Memory B cell (primary cell): ENCODE data around the gene RAVER2.
A peak's percentile ranks its signal among the peaks of the same experiment; 100 is the strongest.
"Not testable (repeated sequence)": the region's sequence is repeated elsewhere in the genome, so short reads cannot be mapped to it uniquely, and the experiment has no call there.

Experiments used
- ATAC-seq: fragments of 150-1000 bp; cut with Tn5 transposase; 2 replicates; pipeline ENCODE4 v1.10.0; 2021; ENCODE audit warnings: low read depth, mild to moderate bottlenecking, moderate library complexity
- DNase-seq, 2 donors: peaks; one replicate each; pipeline ENCODE4 v3.0.0; 2022; ENCODE audit warnings: low spot score in 2 of 2
- H3K27ac Mint-ChIP-seq: one replicate; pipeline ENCODE4 v1.8.0; 2022; ENCODE audit warnings: mild to moderate bottlenecking, moderate library complexity, mixed read lengths
- H3K27me3 Mint-ChIP-seq: one replicate; pipeline ENCODE4 v1.8.0; 2022; ENCODE audit warnings: mixed read lengths
- H3K36me3 Mint-ChIP-seq: one replicate; pipeline ENCODE4 v1.8.0; 2022; ENCODE audit warnings: mild to moderate bottlenecking, mixed read lengths
- H3K4me1 Mint-ChIP-seq: one replicate; pipeline ENCODE4 v1.8.0; 2022; ENCODE audit warnings: mixed read lengths
- H3K4me3 Mint-ChIP-seq: one replicate; pipeline ENCODE4 v1.8.0; 2022; ENCODE audit warnings: mild to moderate bottlenecking, moderate library complexity, mixed read lengths
- H3K9me3 Mint-ChIP-seq: one replicate; pipeline ENCODE4 v1.8.0; 2022; ENCODE audit warnings: mixed read lengths

The RAVER2 gene

DNA sequence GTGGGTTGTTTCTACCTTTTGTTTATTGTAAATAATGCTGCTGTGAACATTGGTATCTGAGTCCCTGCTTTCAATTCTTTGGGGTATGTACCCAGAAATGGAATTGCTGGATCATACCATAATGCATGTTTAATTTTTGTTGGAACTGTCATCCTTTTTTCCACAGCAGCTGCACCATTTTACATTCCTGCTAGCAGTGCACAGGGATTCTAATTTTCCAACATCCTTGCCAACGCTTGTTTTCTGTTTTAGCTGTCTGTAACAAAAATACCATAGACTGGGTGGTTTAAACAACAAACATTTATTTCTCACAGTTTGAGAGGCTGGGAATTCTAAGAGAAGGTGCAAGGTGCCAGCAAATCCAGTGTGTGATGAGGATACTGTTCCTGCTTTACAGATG is 65.1 kb downstream of the RAVER2 start:
- no peak for DNase-seq
- H3K4me3 Mint-ChIP-seq, result no peak overlapping the region
- no peaks in the 10 kb centered on the region for H3K9me3 Mint-ChIP-seq
- H3K27ac Mint-ChIP-seq, result no peak overlapping the region
- H3K27me3 Mint-ChIP-seq, result no peaks in the 10 kb centered on the region
- no peaks in the 10 kb centered on the region for H3K36me3 Mint-ChIP-seq
- ATAC-seq, result no peak
- H3K4me1 Mint-ChIP-seq, result no peaks in the 10 kb centered on the region

DNA sequence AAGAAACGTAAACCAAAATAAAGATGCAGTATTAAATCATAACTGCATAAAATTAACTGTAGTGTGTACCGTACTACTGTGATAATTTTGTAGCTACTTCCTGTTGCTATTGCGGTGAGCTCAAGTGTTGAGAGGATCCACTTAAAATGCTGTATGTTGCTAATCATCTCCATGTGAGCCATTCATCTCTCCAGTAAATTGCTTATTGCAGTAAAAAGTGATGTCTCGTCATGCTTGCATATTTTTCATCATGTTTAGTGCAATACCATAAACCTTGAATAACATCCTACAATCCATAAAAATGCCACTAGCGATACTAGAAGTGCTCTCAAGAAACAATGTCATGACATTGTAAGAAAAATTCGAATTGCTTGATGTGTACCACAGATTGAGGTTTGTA is 66.3 kb downstream of the RAVER2 start:
- Mint-ChIP-seq H3K36me3 (peaks cover under 1% of the 10 kb centered on the region), H3K4me3 (no peak overlapping the region)
- ATAC-seq, result no peak

DNA sequence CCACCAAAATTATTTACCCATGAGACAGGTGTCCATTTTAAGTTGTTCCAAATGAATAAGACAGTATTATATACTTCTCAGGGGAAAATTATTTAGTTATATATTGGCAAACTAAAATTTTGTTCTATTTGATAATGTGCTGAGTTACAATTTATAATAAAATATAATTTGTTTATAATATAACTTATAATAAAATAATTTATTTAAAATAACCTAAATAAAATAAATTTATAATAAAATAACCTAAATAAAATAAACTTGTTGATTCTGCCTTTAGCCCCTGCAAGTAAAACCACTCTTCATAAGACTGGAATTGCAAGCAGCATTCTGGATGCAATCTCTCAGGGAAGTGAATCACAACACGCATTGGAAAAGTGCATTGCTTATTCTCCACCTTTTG is 69.6 kb downstream of the RAVER2 start:
- H3K4me1 Mint-ChIP-seq, result no peaks in the 10 kb centered on the region

More for the DNA sequence above, 66.3 kb downstream of the RAVER2 start:
- no peak overlapping the region for H3K27ac Mint-ChIP-seq
- no peak for DNase-seq
- H3K4me1 Mint-ChIP-seq, result no peaks in the 10 kb centered on the region
- no peaks in the 10 kb centered on the region for H3K9me3 Mint-ChIP-seq
- H3K27me3 Mint-ChIP-seq, result no peaks in the 10 kb centered on the region

DNA sequence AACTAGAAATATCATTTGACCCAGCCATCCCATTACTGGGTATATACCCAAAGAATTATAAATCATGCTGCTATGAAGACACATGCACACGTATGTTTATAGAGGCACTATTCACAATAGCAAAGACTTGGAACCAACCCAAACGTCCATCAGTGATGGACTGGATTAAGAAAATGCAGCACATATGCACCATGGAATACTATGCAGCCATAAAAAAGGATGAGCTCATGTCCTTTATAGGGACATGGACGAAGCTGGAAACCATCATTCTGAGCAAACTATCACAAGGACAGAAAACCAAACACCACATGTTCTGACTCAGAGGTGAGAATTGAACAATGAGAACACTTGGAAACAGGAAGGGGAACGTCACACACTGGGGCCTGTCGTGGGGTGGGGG is 72.5 kb downstream of the RAVER2 start:
- DNase-seq, H3K27ac Mint-ChIP-seq, H3K36me3 Mint-ChIP-seq, H3K9me3 Mint-ChIP-seq, ATAC-seq, H3K4me3 Mint-ChIP-seq, H3K27me3 Mint-ChIP-seq, H3K4me1 Mint-ChIP-seq: not testable (repeated sequence)

More for the DNA sequence above, 69.6 kb downstream of the RAVER2 start:
- H3K9me3 Mint-ChIP-seq, result no peaks in the 10 kb centered on the region
- H3K4me3 Mint-ChIP-seq, result no peak overlapping the region
- peaks cover 7% of the 10 kb centered on the region for H3K36me3 Mint-ChIP-seq
- H3K27ac Mint-ChIP-seq, result no peak overlapping the region
- peaks cover 2% of the 10 kb centered on the region for H3K27me3 Mint-ChIP-seq
- ATAC-seq (no peak), DNase-seq (no peak)

- not testable (repeated sequence) for H3K4me1 Mint-ChIP-seq, H3K9me3 Mint-ChIP-seq, ATAC-seq, H3K36me3 Mint-ChIP-seq, DNase-seq, H3K27me3 Mint-ChIP-seq, H3K27ac Mint-ChIP-seq, H3K4me3 Mint-ChIP-seq
Observed at GRCh38 chr1:64820572-64820971, 75.7 kb downstream of the RAVER2 start.

- Mint-ChIP-seq H3K9me3 (no peaks in the 10 kb centered on the region), H3K27ac (no peak overlapping the region), H3K4me1 (peaks cover 14% of the 10 kb centered on the region), H3K27me3 (no peaks in the 10 kb centered on the region), H3K4me3 (no peak overlapping the region), H3K36me3 (no peaks in the 10 kb centered on the region)
- no peak for DNase-seq
- no peak for ATAC-seq
Observed at GRCh38 chr1:64822621-64823020, 77.7 kb downstream of the RAVER2 start.

- Mint-ChIP-seq H3K27me3 (no peaks in the 10 kb centered on the region), H3K36me3 (no peaks in the 10 kb centered on the region), H3K4me1 (peaks cover 25% of the 10 kb centered on the region), H3K9me3 (no peaks in the 10 kb centered on the region), H3K27ac (peak overlapping the region; percentile 67), H3K4me3 (peak overlapping the region; percentile 15)
- ATAC-seq, result peak; percentile 73
- peak; percentile 46 to 53 for DNase-seq
Observed at GRCh38 chr1:64823691-64824476, 79.0 kb downstream of the RAVER2 start.

GRCh38 chr1:64826991-64827390 is 82.1 kb downstream of the RAVER2 start:
- no peaks in the 10 kb centered on the region for H3K27me3 Mint-ChIP-seq
- peak overlapping the region; percentile 71 for H3K27ac Mint-ChIP-seq
- no peaks in the 10 kb centered on the region for H3K9me3 Mint-ChIP-seq
- peak overlapping the region; percentile 39 for H3K4me3 Mint-ChIP-seq
- peaks cover 32% of the 10 kb centered on the region for H3K4me1 Mint-ChIP-seq
- ATAC-seq (peak; percentile 57), DNase-seq (no peak)
- no peaks in the 10 kb centered on the region for H3K36me3 Mint-ChIP-seq

DNA sequence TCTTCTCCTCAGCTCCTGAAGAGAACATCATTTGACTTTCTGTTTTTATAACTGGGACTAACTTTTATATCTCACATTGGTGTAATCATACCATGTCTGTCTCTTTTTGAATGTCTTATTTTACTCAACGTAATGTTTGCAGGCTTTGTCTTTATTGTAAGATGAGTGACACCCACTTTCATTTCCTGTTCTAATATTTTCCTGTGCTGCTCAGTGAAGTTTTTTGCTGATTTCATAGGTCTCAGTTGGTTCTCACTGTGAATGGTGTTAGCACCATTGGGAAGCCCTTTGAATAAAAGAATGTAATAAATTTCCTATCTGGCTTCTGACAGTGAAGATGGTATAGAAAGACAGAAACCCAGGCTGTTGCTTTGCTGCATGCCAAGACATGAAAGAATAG is 84.0 kb downstream of the RAVER2 start:
- H3K9me3 Mint-ChIP-seq, result no peaks in the 10 kb centered on the region
- H3K4me3 Mint-ChIP-seq, result peak overlapping the region; percentile 42
- H3K36me3 Mint-ChIP-seq, result peaks cover 3% of the 10 kb centered on the region
- ATAC-seq (peak; percentile 67), DNase-seq (no peak)
- H3K27me3 Mint-ChIP-seq, result no peaks in the 10 kb centered on the region
- H3K4me1 Mint-ChIP-seq, result peaks cover 32% of the 10 kb centered on the region
- peak overlapping the region; percentile 36 for H3K27ac Mint-ChIP-seq

- ATAC-seq, result no peak
- Mint-ChIP-seq H3K4me1 (peaks cover 28% of the 10 kb centered on the region), H3K4me3 (no peak overlapping the region), H3K27me3 (no peaks in the 10 kb centered on the region), H3K27ac (peak overlapping the region; percentile 36), H3K36me3 (peaks cover 5% of the 10 kb centered on the region), H3K9me3 (no peaks in the 10 kb centered on the region)
- DNase-seq, result no peak
Observed at GRCh38 chr1:64829411-64830029, 84.6 kb downstream of the RAVER2 start.

GRCh38 chr1:64830030-64830651 is 85.3 kb downstream of the RAVER2 start:
- Mint-ChIP-seq H3K4me3 (no peak overlapping the region), H3K9me3 (no peaks in the 10 kb centered on the region)

GRCh38 chr1:64834734-64835133 is 89.9 kb downstream of the RAVER2 start:
- Mint-ChIP-seq H3K27me3 (no peaks in the 10 kb centered on the region), H3K4me1 (no peaks in the 10 kb centered on the region), H3K9me3 (no peaks in the 10 kb centered on the region), H3K27ac (peak overlapping the region; percentile 28), H3K4me3 (no peak overlapping the region), H3K36me3 (peaks cover 25% of the 10 kb centered on the region)
- DNase-seq, result no peak
- no peak for ATAC-seq

More at GRCh38 chr1:64830030-64830651, 85.3 kb downstream of the RAVER2 start:
- no peak for DNase-seq
- H3K27ac Mint-ChIP-seq, result peak overlapping the region; percentile 36
- H3K36me3 Mint-ChIP-seq, result peaks cover 5% of the 10 kb centered on the region
- peaks cover 28% of the 10 kb centered on the region for H3K4me1 Mint-ChIP-seq
- no peak for ATAC-seq
- H3K27me3 Mint-ChIP-seq, result no peaks in the 10 kb centered on the region

DNA sequence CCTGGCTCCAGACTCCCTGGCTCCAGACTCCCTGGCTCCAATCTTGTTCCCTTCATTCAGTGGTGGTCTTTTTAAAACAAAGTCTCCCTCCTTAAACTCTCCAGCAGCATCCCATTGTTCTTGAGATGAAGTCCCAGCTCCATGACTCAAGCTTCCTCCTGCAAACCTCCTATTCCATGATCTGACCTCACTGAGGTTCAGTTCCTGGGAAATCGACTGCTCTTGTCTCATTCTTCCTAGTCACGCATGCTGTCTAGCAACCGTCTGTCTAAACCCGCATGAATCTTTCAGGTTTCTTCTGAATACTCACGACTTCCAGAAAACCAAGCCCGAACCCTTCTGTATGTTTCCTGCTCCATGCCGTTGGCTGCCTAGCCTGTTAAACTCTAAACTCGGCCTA is 91.9 kb downstream of the RAVER2 start:
- no peak for ATAC-seq
- H3K36me3 Mint-ChIP-seq, result peaks cover 28% of the 10 kb centered on the region
- H3K4me1 Mint-ChIP-seq, result no peaks in the 10 kb centered on the region
- H3K9me3 Mint-ChIP-seq, result no peaks in the 10 kb centered on the region
- peak overlapping the region; percentile 62 for H3K27ac Mint-ChIP-seq
- no peaks in the 10 kb centered on the region for H3K27me3 Mint-ChIP-seq
- no peak for DNase-seq
- no peak overlapping the region for H3K4me3 Mint-ChIP-seq

- Mint-ChIP-seq H3K9me3 (no peaks in the 10 kb centered on the region), H3K4me3 (no peak overlapping the region), H3K36me3 (peaks cover 26% of the 10 kb centered on the region), H3K27ac (no peak overlapping the region), H3K27me3 (no peaks in the 10 kb centered on the region), H3K4me1 (peaks cover 7% of the 10 kb centered on the region)
- DNase-seq, result no peak
- no peak for ATAC-seq
Observed at GRCh38 chr1:64838486-64838885, 93.6 kb downstream of the RAVER2 start.
